ENCODE results near the gene CNTNAP2. TPM values are rescaled to one million over a fixed set of nuclear protein-coding genes. Genes with fewer than 3 reads are reported as not detected.
"Not testable (repeated sequence)": the region's sequence is repeated elsewhere in the genome, so short reads cannot be mapped to it uniquely, and the experiment has no call there.

Gene CNTNAP2
- total RNA-seq, 1 donor from 2014 or later: 2.2 TPM

- Histone ChIP-seq H3K4me1 (no peaks in the 10 kb centered on the region), H3K36me3 (no peaks in the 10 kb centered on the region), H3K9me3 (no peaks in the 10 kb centered on the region), H3K27ac (no peak overlapping the region), H3K4me3 (no peak overlapping the region), H3K27me3 (no peaks in the 10 kb centered on the region)
- TF ChIP-seq, protein P1, sequence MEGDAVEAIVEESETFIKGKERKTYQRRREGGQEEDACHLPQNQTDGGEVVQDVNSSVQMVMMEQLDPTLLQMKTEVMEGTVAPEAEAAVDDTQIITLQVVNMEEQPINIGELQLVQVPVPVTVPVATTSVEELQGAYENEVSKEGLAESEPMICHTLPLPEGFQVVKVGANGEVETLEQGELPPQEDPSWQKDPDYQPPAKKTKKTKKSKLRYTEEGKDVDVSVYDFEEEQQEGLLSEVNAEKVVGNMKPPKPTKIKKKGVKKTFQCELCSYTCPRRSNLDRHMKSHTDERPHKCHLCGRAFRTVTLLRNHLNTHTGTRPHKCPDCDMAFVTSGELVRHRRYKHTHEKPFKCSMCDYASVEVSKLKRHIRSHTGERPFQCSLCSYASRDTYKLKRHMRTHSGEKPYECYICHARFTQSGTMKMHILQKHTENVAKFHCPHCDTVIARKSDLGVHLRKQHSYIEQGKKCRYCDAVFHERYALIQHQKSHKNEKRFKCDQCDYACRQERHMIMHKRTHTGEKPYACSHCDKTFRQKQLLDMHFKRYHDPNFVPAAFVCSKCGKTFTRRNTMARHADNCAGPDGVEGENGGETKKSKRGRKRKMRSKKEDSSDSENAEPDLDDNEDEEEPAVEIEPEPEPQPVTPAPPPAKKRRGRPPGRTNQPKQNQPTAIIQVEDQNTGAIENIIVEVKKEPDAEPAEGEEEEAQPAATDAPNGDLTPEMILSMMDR (IDR thresholded peaks at IDR 0.05): no peak
- TF ChIP-seq POLR2A (IDR thresholded peaks at IDR 0.05): no peak
- no peak for TF ChIP-seq POLR2AphosphoS5 (IDR thresholded peaks at IDR 0.05; ENCODE audit: insufficient read depth in 1 of 2, low read depth in 1 of 2)
- intact Hi-C loops (cut with DNase I): no loop called here
- DNase-seq (ENCODE audit: extremely low spot score in 2 of 2): no peak
Measured at GRCh38 chr7:147777309-147777708, 1660.7 kb downstream of the CNTNAP2 start.

DNA sequence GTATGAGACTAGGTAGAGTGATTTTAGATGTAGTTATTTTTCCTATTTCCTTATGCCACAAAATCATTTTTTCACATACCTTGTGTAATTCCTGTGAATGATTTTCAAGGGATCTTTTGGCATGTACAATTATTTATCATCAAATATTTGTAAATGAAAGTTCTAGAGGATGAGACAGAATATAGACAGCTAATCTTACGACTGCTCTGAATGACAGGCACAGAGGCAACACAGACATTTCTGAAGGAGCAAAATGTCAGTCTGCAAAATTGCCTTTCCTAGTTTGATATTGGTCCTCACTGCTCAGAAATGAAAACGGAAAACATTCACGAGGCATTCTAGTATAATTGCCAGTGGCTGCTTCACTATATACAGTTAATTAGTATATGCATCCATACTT is 1663.3 kb downstream of the CNTNAP2 start:
- Histone ChIP-seq H3K4me1 (no peaks in the 10 kb centered on the region), H3K4me3 (no peak overlapping the region), H3K9me3 (no peaks in the 10 kb centered on the region), H3K36me3 (no peaks in the 10 kb centered on the region), H3K27me3 (no peaks in the 10 kb centered on the region), H3K27ac (no peak overlapping the region)
- intact Hi-C loops (cut with DNase I): no loop called here
- DNase-seq (ENCODE audit: extremely low spot score in 2 of 2): no peak
- TF ChIP-seq, protein P1 (IDR thresholded peaks at IDR 0.05): no peak
- TF ChIP-seq POLR2A (IDR thresholded peaks at IDR 0.05) (no peak), POLR2AphosphoS5 (IDR thresholded peaks at IDR 0.05; ENCODE audit: insufficient read depth in 1 of 2, low read depth in 1 of 2) (no peak)

GRCh38 chr7:147796581-147796980 is 1680.0 kb downstream of the CNTNAP2 start:
- Histone ChIP-seq H3K4me1 (no peaks in the 10 kb centered on the region), H3K4me3 (no peak overlapping the region), H3K36me3 (no peaks in the 10 kb centered on the region), H3K27me3 (no peaks in the 10 kb centered on the region), H3K27ac (no peak overlapping the region), H3K9me3 (no peaks in the 10 kb centered on the region)
- DNase-seq (ENCODE audit: extremely low spot score in 2 of 2): no peak
- intact Hi-C loops (cut with DNase I): no loop called here
- TF ChIP-seq POLR2AphosphoS5 (IDR thresholded peaks at IDR 0.05; ENCODE audit: insufficient read depth in 1 of 2, low read depth in 1 of 2) (no peak), POLR2A (IDR thresholded peaks at IDR 0.05) (no peak)
- TF ChIP-seq, protein P1 (IDR thresholded peaks at IDR 0.05): no peak

DNA sequence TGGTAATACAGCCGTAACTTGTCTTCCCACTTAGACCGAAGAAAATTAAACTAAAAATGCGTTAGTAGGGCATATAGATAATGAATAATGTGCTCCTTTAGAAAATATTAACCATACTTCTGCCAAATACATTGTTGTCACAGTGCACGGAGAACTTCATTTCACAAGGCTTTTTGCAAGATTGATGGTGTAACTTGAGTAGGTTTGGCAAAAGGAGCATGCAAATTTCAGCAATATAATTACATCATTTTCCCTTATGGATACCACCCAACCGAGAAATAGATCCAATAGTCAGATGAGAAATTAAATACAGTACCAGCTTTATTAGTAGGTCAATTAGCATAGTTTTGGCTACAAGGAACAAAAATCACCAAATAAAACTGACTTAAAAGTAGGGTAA is 1681.4 kb downstream of the CNTNAP2 start:
- intact Hi-C loops (cut with DNase I): no loop called here
- H3K4me3 ChIP-seq: no peak overlapping the region
- TF ChIP-seq, protein P1 (IDR thresholded peaks at IDR 0.05): no peak
- TF ChIP-seq POLR2AphosphoS5 (IDR thresholded peaks at IDR 0.05; ENCODE audit: insufficient read depth in 1 of 2, low read depth in 1 of 2) (no peak), POLR2A (IDR thresholded peaks at IDR 0.05) (no peak)
- no peaks in the 10 kb centered on the region for H3K9me3 ChIP-seq
- no peaks in the 10 kb centered on the region for H3K4me1 ChIP-seq
- no peak overlapping the region for H3K27ac ChIP-seq
- no peak for DNase-seq (ENCODE audit: extremely low spot score in 2 of 2)
- no peaks in the 10 kb centered on the region for H3K27me3 ChIP-seq
- no peaks in the 10 kb centered on the region for H3K36me3 ChIP-seq

GRCh38 chr7:147801762-147802161 is 1685.2 kb downstream of the CNTNAP2 start:
- H3K27me3 ChIP-seq; DNase-seq (ENCODE audit: extremely low spot score in 2 of 2); intact Hi-C loops (cut with DNase I); H3K4me1 ChIP-seq; H3K27ac ChIP-seq; H3K36me3 ChIP-seq; H3K4me3 ChIP-seq; H3K9me3 ChIP-seq: not testable (repeated sequence)

DNA sequence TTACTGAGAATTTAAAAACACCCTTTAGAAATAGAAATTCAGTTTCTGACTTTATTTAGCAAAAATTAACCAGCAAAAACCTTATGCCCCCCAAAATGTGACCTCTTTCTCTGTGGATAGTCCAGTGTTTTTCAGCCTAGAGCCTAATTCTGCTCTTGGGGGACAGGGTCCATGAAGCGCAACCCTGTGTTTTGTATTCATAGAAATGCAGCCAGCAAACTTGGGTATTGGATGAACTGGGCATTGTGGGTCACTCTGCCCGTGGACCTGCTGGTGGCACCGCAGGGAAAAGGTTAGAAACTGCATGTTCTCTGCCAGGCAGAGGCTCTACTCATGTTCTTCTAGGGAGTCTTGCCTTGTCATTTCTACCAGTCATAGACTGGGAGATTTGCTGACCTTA is 1686.5 kb downstream of the CNTNAP2 start:
- Histone ChIP-seq H3K4me1 (no peaks in the 10 kb centered on the region), H3K36me3 (no peaks in the 10 kb centered on the region), H3K9me3 (no peaks in the 10 kb centered on the region), H3K4me3 (no peak overlapping the region), H3K27me3 (no peaks in the 10 kb centered on the region), H3K27ac (no peak overlapping the region)
- intact Hi-C loops (cut with DNase I): no loop called here
- TF ChIP-seq POLR2A (IDR thresholded peaks at IDR 0.05) (no peak), POLR2AphosphoS5 (IDR thresholded peaks at IDR 0.05; ENCODE audit: insufficient read depth in 1 of 2, low read depth in 1 of 2) (no peak)
- TF ChIP-seq, protein P1 (IDR thresholded peaks at IDR 0.05): no peak
- DNase-seq (ENCODE audit: extremely low spot score in 2 of 2): no peak
